Tibial artery (tissue), 4 donors: Measurements from ENCODE around the gene RBM45.

ENCODE experiments used
- DNase-seq, 2 donors: peaks; one replicate each; pipeline ENCODE4 v3.0.0-alpha.2; 2019
- H3K27ac ChIP-seq, 2 donors: fragments of 200-600 bp; sonication (generic) in 1 of 2; 1 replicate in 1 of 2; 2 replicates in 1 of 2; pipeline ENCODE4 v1.5.1; 2018 to 2019; ENCODE audit warnings: mild to moderate bottlenecking in 1 of 2
- H3K27me3 ChIP-seq, 2 donors: fragments of 200-600 bp; sonication (generic) in 1 of 2; one replicate each; pipeline versions ENCODE4 v1.5.1 to v1.6.0; 2016 to 2019
- H3K36me3 ChIP-seq, 3 donors: fragments of 200-600 bp; sonication (generic) in 2 of 3; one replicate each; pipeline ENCODE4 v1.5.1; 2016 to 2019; ENCODE audit warnings: mild to moderate bottlenecking in 2 of 3
- H3K4me1 ChIP-seq, 4 donors: fragments of 200-600 bp; sonication (generic) in 2 of 4; 1 replicate in 3 of 4; 2 replicates in 1 of 4; pipeline ENCODE4 v1.5.1; 2016 to 2019
- H3K4me3 ChIP-seq, 2 donors: fragments of 200-600 bp; sonication (generic) in 1 of 2; 1 replicate in 1 of 2; 2 replicates in 1 of 2; pipeline ENCODE4 v1.5.1; 2018 to 2019; ENCODE audit warnings: mild to moderate bottlenecking in 2 of 2
- H3K9me3 ChIP-seq, 3 donors: fragments of 200-600 bp; sonication (generic) in 1 of 3; one replicate each; pipeline ENCODE4 v1.5.1; 2016 to 2019
- intact Hi-C: fragments of 100-400 bp; cut with DNase I; formaldehyde crosslinking; loops from one replicate; pipeline ENCODE4 v1.15.0; 2023; ENCODE audit warnings: low total_unique reads
- TF ChIP-seq, protein P1 (sequence below), 2 experiments: fragments of 200-600 bp in 1 of 2; fragments of 450-650 bp in 1 of 2; IDR thresholded peaks; one replicate each; pipeline ENCODE4 v1.5.1; 2017 to 2019; ENCODE audit warnings: antibody characterized with exemption in 2 of 2, mild to moderate bottlenecking in 1 of 2, moderate library complexity in 1 of 2

RBM45 gene

GRCh38 chr2:178163395-178163794 is 51.2 kb downstream of the RBM45 start:
- no peak overlapping the region for H3K4me3 ChIP-seq
- H3K4me1 ChIP-seq: no peaks in the 10 kb centered on the region
- TF ChIP-seq, protein P1, sequence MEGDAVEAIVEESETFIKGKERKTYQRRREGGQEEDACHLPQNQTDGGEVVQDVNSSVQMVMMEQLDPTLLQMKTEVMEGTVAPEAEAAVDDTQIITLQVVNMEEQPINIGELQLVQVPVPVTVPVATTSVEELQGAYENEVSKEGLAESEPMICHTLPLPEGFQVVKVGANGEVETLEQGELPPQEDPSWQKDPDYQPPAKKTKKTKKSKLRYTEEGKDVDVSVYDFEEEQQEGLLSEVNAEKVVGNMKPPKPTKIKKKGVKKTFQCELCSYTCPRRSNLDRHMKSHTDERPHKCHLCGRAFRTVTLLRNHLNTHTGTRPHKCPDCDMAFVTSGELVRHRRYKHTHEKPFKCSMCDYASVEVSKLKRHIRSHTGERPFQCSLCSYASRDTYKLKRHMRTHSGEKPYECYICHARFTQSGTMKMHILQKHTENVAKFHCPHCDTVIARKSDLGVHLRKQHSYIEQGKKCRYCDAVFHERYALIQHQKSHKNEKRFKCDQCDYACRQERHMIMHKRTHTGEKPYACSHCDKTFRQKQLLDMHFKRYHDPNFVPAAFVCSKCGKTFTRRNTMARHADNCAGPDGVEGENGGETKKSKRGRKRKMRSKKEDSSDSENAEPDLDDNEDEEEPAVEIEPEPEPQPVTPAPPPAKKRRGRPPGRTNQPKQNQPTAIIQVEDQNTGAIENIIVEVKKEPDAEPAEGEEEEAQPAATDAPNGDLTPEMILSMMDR (IDR thresholded peaks at IDR 0.05): no peak
- H3K36me3 ChIP-seq: no peaks in the 10 kb centered on the region
- H3K9me3 ChIP-seq: no peaks in the 10 kb centered on the region
- H3K27ac ChIP-seq: no peak overlapping the region
- intact Hi-C loops: no loop called here
- H3K27me3 ChIP-seq: no peaks in the 10 kb centered on the region
- DNase-seq: no peak

DNA sequence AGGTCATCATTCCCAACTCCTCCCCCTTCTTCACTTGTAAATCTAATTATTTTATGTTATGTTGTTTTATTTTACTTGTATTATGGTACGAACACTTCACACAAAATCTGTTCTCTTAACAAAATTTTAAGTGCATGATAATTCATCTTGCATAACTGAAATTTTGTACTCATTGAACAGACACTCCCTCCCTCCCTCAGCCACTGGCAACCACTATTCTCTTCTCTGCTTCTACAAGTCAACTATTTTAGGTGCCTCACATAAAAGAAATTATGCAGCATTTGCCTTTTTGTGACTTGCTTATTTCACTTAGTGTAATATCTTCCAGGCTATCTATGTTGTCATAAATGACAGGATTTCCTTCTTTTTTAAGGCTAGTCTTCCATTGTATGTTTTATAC is 51.7 kb downstream of the RBM45 start:
- H3K27me3 ChIP-seq: no peaks in the 10 kb centered on the region
- DNase-seq: no peak
- intact Hi-C loops: no loop called here
- H3K27ac ChIP-seq: no peak overlapping the region
- no peak overlapping the region for H3K4me3 ChIP-seq
- H3K9me3 ChIP-seq: no peaks in the 10 kb centered on the region
- TF ChIP-seq, protein P1 (IDR thresholded peaks at IDR 0.05): no peak
- H3K4me1 ChIP-seq: no peaks in the 10 kb centered on the region
- H3K36me3 ChIP-seq: no peaks in the 10 kb centered on the region

DNA sequence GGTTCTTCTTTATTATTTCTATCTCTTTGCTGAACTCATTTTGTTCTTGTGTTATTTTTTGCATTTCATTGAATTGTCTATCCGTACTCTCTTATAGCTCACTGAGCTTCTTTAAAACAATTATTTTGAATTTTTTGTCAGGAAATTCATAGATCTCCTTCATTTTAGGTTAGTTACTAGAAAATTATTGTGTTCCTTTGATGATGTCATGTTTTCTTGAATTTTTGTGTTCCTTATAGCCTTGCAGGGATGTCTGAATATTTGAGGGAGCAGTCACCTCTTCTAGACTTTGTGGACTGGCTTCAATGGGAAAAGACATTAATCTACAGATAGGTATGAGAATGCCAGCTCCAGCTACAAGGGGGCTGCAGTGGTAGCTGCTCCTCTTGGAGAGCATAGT is 61.4 kb downstream of the RBM45 start:
- intact Hi-C loops: no loop called here
- Histone ChIP-seq H3K27ac (no peak overlapping the region), H3K4me1 (no peaks in the 10 kb centered on the region), H3K4me3 (no peak overlapping the region), H3K36me3 (no peaks in the 10 kb centered on the region), H3K27me3 (no peaks in the 10 kb centered on the region), H3K9me3 (no peaks in the 10 kb centered on the region)
- TF ChIP-seq, protein P1 (IDR thresholded peaks at IDR 0.05): no peak
- DNase-seq: no peak

DNA sequence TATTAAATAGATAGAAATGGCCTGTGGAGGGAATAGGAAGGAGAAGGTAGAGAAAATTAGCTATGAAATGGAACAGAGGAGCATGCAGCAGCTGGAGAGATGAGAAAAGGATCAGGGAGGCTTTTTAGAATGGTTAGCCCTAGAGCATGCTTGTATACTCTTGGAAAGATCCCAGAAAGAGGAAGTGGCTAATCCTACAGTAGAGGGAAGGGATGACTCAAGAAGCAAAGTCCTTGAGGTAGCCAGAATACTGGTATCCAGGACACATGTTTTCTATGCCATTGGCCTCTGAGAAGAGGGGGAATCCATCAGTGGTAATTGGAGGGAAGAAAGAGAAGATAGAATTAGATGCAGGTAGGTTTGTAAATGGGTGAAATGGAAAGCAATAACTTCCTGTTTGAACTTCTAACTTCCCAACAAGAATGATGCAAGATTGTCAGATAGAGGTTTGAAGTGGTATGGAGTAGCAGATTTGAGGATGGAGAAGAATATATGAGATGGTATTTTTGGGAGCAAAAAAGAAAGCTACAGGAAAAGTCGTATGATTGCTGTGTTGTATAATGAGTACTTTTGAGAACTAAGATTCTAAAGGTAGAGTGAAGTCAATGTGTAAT is 64.9 kb downstream of the RBM45 start:
- TF ChIP-seq, protein P1 (IDR thresholded peaks at IDR 0.05): no peak
- DNase-seq: no peak
- Histone ChIP-seq H3K4me1 (no peaks in the 10 kb centered on the region), H3K9me3 (no peaks in the 10 kb centered on the region), H3K36me3 (no peaks in the 10 kb centered on the region), H3K27me3 (no peaks in the 10 kb centered on the region), H3K4me3 (no peak overlapping the region), H3K27ac (no peak overlapping the region)
- intact Hi-C loops: no loop called here
